ENCODE measurements around the gene KCNH2.
"Not testable (repeated sequence)": the region's sequence is repeated elsewhere in the genome, so short reads cannot be mapped to it uniquely, and the experiment has no call there.

KCNH2 gene

DNA sequence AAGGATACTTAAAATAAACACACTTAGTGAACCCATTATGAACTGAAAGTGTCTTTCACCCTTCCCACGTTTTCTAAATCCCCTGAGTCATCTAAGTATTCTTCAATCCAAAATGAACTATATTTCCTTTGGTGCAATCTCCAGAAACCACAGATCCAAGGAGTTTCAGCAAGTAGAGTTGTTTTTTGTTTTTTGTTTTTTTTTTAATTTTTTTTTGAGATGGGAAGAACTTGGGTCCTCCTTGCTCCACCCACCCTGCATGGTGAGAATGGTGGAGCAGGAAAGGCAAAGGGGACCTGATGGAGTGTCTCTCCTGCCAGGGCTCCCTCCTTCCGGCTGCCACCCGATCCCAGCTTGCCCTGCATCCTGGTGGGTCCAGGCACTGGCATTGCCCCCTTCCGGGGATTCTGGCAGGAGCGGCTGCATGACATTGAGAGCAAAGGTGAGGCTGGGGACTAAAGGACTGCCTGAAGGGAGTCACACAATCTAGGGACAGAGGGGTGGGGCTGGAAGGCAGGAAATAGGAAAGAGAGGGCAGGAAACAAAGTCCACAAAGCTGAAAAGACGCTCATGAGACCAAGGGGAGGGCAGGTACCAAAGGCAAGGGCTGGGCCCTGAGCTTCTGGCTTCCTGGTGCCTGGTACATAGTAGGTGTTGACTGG is 34.0 kb upstream of the KCNH2 start:
- no peak for DNase-seq

DNA sequence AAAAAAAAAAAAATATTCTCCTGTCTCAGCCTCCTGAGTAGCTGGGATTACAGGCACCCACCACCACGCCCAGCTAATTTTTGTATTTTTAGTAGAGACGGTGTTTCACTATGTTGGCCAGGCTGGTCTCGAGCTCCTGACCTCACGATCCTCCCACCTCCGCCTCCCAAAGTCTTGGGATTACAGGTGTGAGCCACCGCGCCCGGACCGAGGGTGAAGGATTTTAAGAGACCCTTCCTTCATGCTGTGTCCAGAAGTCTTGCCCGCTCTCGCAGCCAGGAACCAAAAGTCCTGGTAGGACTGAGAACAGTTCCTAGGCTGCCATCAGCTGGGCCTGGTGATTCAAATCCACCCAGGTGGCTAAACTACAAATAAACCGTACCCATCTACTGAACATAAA is 33.5 kb upstream of the KCNH2 start:
- DNase-seq = not testable (repeated sequence)

DNA sequence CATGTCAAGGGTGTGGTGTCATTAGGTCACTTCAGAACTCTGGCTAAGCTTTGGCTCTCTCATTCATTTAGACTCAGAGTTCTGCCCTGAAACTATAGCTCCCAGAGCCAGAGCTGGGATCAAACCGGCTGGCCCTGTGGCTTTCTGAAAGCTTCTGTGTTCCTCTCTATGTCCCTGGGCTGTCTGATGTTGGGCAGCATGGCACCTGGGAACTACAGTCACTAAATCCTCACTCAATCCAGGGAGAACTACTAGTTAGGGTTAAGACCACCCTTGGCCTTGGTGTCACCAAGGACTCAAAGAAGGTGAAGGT is 32.9 kb upstream of the KCNH2 start:
- peak in 1 of 4 experiments; percentile 44 for DNase-seq

DNA sequence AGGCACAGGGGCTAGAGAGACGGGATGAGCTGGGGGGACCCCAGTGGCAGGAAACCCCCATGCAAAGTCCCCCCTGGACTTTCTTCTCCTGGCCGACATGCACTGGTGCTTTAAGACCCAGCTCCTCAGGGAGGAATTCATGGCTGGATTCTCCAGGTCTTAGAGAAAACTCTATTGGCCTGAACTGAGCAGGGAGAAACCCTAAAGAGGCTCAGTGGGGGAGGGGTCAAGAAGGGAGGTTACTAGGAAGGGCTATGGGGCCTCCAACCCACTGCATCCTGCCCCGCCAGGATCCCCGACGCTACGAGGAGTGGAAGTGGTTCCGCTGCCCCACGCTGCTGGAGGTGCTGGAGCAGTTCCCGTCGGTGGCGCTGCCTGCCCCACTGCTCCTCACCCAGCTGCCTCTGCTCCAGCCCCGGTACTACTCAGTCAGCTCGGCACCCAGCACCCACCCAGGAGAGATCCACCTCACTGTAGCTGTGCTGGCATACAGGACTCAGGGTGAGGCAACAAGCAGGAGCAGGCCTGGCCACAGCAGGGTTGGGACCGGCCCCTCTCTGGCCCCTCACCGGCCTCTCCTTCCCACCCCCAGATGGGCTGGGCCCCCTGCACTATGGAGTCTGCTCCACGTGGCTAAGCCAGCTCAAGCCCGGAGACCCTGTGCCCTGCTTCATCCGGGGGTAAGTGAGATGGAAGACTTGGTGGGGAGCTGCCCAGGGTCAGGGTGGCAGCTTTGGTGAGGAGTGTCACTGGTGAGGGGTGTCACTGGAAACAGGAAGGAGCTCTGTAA is 32.4 kb upstream of the KCNH2 start:
- peak in 3 of 4 experiments; percentile 34 to 59 (median 50) for DNase-seq

DNA sequence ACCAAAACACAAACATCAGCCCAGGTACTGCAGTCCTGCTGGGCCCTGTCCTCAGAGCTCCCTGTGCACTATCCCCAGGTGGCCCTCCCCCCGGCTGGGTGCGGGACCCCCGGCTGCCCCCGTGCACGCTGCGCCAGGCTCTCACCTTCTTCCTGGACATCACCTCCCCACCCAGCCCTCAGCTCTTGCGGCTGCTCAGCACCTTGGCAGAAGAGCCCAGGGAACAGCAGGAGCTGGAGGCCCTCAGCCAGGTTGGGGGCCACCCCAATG is 31.9 kb upstream of the KCNH2 start:
- no peak for DNase-seq

DNA sequence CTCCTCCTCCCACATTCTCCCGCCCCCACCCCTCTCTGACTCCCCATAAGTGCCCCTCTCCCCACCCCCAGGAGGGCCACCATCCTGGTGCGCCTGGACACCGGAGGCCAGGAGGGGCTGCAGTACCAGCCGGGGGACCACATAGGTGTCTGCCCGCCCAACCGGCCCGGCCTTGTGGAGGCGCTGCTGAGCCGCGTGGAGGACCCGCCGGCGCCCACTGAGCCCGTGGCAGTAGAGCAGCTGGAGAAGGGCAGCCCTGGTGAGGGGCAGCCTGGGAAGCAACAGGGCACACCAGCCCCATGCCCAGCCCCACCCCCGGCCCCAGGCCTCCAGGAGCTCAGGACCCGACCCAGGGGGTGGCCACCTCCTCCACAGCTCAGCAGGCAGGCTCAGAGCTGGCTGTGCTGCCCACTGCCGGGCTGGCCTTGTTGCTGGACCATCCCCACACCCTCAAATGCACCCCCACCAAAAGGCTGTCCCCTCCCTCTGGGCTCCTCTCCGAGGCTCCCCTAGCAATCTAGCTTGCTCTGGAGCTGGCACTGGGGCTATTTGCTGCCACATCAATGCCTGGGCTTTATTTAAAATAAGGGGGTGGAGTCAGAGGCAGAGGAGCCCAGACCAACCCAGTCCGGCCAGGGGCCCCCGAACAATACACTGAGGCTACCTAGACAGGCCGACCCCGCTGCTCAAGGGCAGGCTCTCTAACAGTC is 31.4 kb upstream of the KCNH2 start:
- DNase-seq = no peak

DNA sequence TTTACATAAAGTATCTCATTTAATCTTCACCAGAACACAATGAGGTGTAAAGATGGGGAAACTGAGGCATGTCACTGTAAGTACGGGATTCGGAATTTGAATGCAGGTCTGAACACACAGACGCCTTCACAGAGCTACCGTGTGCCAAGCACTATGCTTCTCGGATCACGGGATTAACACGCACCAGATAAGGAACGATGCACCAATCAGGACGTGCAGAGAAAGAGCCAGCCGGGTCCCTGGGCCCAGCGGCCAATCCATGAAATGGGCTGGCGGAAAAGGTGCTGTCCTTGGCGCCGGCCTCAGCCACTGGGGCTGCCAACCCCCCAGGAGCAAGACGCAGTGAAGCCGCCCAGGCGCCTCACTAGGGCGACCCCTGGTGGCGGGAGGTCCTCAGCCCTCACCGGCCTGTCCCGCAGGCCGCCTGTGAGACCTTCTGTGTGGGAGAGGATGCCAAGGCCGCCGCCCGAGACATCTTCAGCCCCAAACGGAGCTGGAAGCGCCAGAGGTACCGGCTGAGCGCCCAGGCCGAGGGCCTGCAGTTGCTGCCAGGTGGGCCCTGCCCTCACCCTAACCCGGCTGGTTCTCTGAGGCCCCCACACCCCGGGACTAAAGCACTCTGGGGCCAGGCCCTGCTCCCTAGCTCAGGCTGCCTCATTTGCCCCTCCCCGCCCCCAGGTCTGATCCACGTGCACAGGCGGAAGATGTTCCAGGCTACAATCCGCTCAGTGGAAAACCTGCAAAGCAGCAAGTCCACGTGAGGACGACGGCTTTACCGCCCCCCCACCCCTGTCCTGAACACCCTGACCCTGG is 30.6 kb upstream of the KCNH2 start:
- peak; percentile 56 to 82 (median 62) for DNase-seq

DNA sequence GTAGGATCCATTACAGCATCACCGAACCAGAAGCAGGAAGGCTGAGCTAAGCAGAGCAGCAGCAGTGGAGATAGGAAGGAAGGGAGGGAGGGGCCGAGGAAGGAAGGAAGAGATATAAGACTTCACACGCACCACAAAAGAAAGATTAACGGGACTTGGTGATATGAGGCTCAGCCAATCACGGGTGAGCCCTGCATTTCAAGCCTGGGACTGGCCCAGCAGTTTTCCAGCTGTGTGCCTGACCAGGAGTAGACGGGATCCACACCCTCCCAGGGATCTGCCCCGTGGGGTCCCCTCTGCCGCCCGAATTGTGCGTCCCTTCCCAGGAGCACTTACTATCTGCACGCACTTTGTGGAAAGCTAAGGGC is 30.0 kb upstream of the KCNH2 start:
- DNase-seq = no peak

DNA sequence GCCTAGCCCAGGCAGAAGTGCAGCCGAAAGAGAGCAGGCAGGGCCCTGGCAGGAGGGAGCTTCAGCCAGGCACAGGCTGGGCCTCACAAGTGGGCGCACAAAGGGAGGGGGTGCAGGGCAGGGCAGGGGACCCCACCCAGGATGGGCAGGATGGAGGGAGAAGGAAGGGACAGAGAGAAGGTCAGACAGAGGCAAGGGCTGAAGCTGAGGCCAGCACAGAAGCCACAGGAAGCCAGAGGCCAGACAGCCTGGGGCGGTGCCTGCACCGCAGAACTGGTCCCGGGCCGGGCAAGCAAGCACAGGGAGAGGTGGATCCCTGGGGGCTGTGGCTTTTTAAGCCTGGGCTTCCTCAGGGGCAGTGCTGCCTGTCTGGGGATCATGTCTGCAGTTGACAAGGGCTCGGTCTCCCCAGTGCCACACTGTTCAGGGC is 29.4 kb upstream of the KCNH2 start:
- DNase-seq = no peak

DNA sequence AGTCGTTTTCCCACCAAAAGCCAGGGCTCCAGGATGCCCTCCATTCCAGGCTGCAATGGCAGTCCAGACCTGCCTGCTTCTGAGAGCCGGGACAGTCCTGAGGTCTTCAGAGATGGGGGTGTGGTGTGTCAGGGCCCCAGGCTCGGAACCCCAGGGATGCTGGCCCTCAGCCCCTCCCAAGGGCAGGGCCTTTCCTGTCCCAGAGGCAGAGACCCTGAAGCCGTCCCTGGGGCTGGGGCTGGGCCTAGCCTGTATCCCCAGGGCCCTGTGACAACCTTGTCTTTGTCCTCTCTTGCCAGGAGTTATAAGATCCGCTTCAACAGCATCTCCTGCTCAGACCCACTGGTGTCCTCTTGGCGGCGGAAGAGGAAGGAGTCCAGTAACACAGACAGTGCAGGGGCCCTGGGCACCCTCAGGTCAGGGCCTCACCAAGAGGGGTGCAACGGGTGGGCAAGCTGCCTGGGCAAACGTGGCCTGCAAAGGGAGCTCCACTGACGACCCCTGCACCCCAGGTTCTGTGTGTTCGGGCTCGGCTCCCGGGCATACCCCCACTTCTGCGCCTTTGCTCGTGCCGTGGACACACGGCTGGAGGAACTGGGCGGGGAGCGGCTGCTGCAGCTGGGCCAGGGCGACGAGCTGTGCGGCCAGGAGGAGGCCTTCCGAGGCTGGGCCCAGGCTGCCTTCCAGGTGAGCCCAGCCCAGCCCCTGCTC is 28.6 kb upstream of the KCNH2 start:
- no peak for DNase-seq

DNA sequence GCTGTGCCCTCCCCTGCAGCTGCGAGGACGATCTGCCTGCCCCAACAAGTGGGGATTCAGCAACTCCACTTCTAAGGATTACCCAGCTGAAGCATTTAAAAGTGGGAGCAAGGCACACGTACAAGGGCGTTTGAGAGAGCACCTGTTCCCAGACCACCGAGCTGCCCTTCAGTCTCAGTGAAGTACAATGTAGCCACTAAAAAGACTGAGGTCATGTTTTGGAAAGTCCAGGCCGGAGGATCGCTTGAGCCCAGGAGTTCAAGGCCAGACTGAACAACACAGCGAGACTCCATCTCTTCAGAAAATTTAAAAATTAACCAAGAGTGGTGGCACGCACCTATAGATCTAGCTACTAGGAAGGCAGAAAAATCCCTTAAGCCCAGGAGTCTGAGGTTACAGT is 27.4 kb upstream of the KCNH2 start:
- no peak for DNase-seq

DNA sequence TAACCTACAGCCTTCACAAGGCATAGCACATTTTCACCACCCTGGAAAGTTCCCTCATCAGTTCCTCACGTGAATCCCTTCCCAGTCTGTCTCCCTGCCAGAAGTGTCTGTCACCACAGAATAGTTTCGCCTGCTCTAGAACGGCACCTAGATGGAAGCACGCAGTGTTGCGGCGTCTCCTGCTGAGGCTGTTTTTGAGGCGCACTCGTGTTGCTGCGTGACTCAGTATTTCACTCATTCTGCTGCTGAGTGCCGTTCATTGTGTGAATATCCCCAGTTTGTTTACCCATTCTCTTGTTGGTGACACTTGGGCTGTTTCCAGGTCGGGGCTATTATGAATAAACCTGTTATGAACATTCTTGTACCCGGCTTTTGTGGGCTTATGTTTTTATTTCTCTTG is 25.5 kb upstream of the KCNH2 start:
- DNase-seq = no peak

DNA sequence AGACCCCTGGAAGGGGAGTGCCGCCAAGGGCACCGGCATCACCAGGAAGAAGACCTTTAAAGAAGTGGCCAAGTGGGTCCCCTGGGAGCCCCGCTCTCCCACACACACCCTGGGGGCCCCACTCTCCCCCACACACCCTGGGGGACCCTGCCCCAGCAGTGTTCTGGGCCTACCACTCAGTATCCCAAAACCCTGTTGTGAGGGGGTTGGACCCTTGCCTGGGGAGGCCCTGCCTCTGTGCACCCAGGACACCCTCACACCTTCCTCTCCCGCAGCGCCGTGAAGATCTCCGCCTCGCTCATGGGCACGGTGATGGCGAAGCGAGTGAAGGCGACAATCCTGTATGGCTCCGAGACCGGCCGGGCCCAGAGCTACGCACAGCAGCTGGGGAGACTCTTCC is 23.4 kb upstream of the KCNH2 start:
- no peak for DNase-seq

DNA sequence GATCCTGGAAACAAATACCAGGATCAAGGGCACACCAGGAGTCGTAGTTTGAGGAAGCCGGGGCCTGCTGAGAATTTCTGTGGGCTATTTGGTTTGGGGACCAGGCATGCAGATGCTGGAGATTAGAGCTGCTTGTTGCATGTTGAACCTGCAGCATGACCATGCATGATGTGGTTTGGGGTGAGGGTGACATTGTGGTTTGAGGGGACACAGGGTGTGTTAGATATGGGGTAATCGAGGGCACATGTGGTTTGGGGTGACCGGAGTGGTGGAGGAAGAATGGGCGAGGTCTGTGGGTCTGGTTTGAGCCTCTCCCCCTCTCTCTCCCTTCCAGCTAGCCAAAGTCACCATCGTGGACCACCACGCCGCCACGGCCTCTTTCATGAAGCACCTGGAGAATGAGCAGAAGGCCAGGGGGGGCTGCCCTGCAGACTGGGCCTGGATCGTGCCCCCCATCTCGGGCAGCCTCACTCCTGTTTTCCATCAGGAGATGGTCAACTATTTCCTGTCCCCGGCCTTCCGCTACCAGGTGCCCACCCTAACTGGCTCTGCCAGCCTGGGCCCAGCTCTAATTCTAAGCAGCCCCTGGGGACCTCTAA is 22.9 kb upstream of the KCNH2 start:
- no peak for DNase-seq

DNA sequence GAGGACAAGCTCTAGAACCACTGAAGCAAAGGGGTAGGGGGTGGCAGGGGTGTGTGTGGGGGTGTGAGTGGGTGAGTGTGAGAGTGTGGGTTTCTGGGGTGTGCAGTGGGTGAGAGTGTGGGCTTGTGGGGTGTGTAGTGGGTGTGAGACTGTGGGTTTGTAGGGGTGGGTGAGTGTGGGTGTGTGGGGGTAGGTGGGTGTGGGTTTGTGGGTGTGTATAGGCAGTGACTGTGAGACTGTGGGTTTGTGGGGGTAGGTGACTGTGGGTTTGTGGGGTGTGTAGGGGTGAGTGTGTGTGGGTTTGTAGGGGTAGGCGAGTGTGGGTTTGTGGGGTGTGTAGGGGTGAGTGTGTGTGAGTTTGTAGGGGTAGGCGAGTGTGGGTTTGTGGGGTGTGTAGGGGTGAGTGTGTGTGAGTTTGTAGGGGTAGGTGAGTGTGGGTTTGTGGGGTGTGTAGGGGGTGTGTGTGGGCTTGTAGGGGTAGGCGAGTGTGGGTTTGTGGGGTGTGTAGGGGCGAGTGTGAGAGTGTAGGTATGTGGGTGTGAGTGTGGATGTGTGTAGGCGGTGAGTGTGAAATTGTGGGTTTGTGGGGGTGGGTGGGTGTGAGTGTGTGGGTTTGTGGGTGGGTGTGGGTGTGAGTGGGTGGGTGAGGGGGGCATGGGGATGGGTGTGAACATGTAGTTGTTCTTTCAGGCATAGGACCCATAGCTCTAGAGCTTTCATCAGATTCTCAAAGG is 21.5 kb upstream of the KCNH2 start:
- DNase-seq = no peak

DNA sequence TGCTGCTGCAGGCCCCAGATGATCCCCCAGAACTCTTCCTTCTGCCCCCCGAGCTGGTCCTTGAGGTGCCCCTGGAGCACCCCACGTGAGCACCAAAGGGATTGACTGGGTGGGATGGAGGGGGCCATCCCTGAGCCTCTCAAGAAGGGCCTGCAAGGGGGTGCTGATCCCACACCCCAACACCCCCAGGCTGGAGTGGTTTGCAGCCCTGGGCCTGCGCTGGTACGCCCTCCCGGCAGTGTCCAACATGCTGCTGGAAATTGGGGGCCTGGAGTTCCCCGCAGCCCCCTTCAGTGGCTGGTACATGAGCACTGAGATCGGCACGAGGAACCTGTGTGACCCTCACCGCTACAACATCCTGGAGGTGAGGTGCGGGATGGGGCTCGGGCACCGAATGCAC is 20.9 kb upstream of the KCNH2 start:
- no peak for DNase-seq

DNA sequence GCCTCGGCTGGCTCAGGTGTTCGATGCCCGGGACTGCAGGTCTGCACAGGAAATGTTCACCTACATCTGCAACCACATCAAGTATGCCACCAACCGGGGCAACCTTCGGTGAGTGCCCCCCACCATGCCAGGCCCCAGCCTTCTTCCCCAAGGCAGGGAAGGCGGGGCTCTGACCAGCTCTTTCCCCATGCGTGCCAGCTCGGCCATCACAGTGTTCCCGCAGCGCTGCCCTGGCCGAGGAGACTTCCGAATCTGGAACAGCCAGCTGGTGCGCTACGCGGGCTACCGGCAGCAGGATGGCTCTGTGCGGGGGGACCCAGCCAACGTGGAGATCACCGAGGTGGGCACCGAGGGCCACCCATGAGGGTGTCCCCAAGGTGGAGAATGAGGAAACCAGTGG is 20.2 kb upstream of the KCNH2 start:
- no peak for DNase-seq

DNA sequence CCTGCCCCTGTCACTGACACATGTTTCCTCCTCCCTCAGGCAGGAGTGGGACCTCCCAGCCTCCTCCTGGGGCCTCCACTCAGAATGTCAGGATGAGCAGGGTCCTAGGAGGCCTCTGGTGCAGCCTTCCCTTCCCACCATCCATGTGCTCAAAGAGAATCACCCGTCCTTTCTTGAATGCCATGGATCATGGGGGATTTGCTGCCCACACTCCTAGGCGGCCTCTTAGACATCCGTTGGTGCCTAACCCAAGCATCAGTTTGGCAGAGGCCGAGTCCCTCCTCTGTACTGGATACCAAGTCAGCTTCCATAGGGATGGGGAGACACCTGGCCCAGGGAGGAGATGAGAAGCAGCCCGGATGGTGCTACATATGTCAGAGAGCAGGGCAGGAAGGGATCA is 19.7 kb upstream of the KCNH2 start:
- DNase-seq = no peak

DNA sequence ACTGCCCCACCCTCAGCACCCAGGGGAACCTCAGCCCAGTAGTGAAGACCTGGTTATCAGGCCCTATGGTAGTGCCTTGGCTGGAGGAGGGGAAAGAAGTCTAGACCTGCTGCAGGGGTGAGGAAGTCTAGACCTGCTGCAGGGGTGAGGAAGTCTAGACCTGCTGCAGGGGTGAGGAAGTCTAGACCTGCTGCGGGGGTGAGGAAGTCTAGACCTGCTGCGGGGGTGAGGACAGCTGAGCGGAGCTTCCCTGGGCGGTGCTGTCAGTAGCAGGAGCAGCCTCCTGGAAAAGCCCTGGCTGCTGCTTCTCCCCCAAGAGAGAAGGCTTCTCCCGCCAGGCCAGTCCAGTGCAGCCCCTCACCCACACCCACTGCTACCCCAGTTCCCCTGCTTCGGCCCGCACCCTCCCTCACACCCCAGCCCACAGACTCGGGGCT is 19.0 kb upstream of the KCNH2 start:
- DNase-seq = peak in 2 of 4 experiments; percentile 28 to 42

DNA sequence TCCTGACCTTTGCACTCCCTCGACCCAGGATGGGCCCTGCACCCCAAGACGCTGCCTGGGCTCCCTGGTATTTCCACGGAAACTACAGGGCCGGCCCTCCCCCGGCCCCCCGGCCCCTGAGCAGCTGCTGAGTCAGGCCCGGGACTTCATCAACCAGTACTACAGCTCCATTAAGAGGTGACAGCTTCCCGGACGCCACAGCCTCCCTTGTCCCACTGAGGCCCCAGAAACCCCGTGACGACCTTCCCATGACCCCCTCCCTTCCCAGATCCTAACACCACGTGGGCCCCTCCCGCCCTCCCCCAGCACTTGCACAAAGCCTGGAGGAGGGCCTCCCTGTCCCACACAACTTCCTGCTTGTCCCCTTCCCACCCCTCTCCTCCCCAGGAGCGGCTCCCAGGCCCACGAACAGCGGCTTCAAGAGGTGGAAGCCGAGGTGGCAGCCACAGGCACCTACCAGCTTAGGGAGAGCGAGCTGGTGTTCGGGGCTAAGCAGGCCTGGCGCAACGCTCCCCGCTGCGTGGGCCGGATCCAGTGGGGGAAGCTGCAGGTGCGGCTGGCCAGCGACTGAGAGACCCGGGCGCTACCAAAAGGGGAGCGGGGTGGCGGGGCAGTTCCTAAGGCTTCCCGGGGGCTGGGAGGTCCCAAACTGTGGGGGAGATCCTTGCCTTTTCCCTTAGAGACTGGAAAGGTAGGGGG is 18.4 kb upstream of the KCNH2 start:
- peak in 3 of 4 experiments; percentile 40 to 57 (median 57) for DNase-seq
